Measurements from ENCODE around the gene REG1B. TPM values are rescaled to one million over a fixed set of nuclear protein-coding genes. Genes with fewer than 3 reads are reported as not detected.

Gene REG1B
- total RNA-seq, 2 experiments from 2014 or later: not detected

- DNase-seq (ENCODE audit: low spot score): peak; percentile 37
- 0 out of 2 replicates have a peak overlapping the region, but pooled peaks have one; percentile 5 for H2AFZ ChIP-seq (ENCODE audit: low read length)
- no peaks in the 10 kb centered on the region for H3K36me3 ChIP-seq (ENCODE audit: insufficient read depth, low read length)
- no peaks in the 10 kb centered on the region for H3K9me2 ChIP-seq (ENCODE audit: insufficient read depth, low read length)
- H3K79me2 ChIP-seq (ENCODE audit: insufficient read depth, low read depth, low read length): no peaks in the 10 kb centered on the region
- no peak overlapping the region for H3K27ac ChIP-seq (ENCODE audit: low read depth, low read length, poor library complexity, severe bottlenecking)
- no peak overlapping the region for H3K4me3 ChIP-seq (ENCODE audit: low read depth, low read length, poor library complexity, severe bottlenecking)
- TF ChIP-seq EZH2phosphoT487 (IDR thresholded peaks at IDR 0.05; ENCODE audit: borderline replicate concordance, low read depth, low read length) (no peak), CTCF (conservative IDR thresholded peaks at IDR 0.05; ENCODE audit: low read length) (peak; percentile 86)
- no peaks in the 10 kb centered on the region for H3K9me3 ChIP-seq (ENCODE audit: low read length)
- H3K4me1 ChIP-seq (ENCODE audit: insufficient read depth, low read length, poor library complexity, severe bottlenecking): peaks cover 4% of the 10 kb centered on the region
- no peak overlapping the region for H3K4me2 ChIP-seq (ENCODE audit: low read length)
- no TSS peak for BruUV-seq (replicated peaks)
- H4K20me1 ChIP-seq (ENCODE audit: insufficient read depth, low read length): no peaks in the 10 kb centered on the region
- POLR2A ChIA-PET: interaction anchor here (0.7 to 1.0 kb wide), 2 partner anchors 16 to 1602 kb away, joined by 3 read pairs; no protein-coding TSS in a partner anchor
- CTCF ChIA-PET (ENCODE audit: unreplicated experiment): no interaction called here
- intact Hi-C loops (cut with micrococcal nuclease; ENCODE audit: unreplicated experiment): loop anchor here (1.0 kb wide), 1 partner anchor 179 kb away; no protein-coding TSS in a partner anchor
Observed at GRCh38 chr2:79041032-79041448, 46.8 kb downstream of the REG1B start.

- Histone ChIP-seq H3K27ac (ENCODE audit: low read depth, low read length, poor library complexity, severe bottlenecking) (no peak overlapping the region), H3K4me3 (ENCODE audit: low read depth, low read length, poor library complexity, severe bottlenecking) (no peak overlapping the region), H3K4me1 (ENCODE audit: insufficient read depth, low read length, poor library complexity, severe bottlenecking) (peaks cover 4% of the 10 kb centered on the region), H4K20me1 (ENCODE audit: insufficient read depth, low read length) (no peaks in the 10 kb centered on the region), H3K4me2 (ENCODE audit: low read length) (no peak overlapping the region), H3K9me3 (ENCODE audit: low read length) (no peaks in the 10 kb centered on the region), H2AFZ (ENCODE audit: low read length) (no peak overlapping the region), H3K9me2 (ENCODE audit: insufficient read depth, low read length) (no peaks in the 10 kb centered on the region), H3K79me2 (ENCODE audit: insufficient read depth, low read depth, low read length) (no peaks in the 10 kb centered on the region), H3K36me3 (ENCODE audit: insufficient read depth, low read length) (no peaks in the 10 kb centered on the region)
- ChIA-PET CTCF (ENCODE audit: unreplicated experiment) (no interaction called here), POLR2A (interaction anchor here (0.6 kb wide), 1 partner anchor 23 kb away, joined by 3 read pairs; no protein-coding TSS in a partner anchor)
- DNase-seq (ENCODE audit: low spot score): no peak
- BruUV-seq (replicated peaks): no TSS peak
- no peak for TF ChIP-seq EZH2phosphoT487 (IDR thresholded peaks at IDR 0.05; ENCODE audit: borderline replicate concordance, low read depth, low read length)
- no peak for TF ChIP-seq CTCF (conservative IDR thresholded peaks at IDR 0.05; ENCODE audit: low read length)
- intact Hi-C loops (cut with micrococcal nuclease; ENCODE audit: unreplicated experiment): no loop called here
Observed at GRCh38 chr2:79039944-79040343, 47.8 kb downstream of the REG1B start.

Other genes starting within 250 kb of the REG1B start
- gene REG3G, start 62.3 kb downstream of the REG1B start, total RNA-seq (2014; rRNA removed; shearing (Covaris generic)): not detected in 2 replicates
- gene REG3G, start 62.3 kb downstream of the REG1B start, total RNA-seq (2022): not detected in 2 replicates
- not detected in 2 replicates for gene REG1A, start 32.5 kb upstream of the REG1B start, total RNA-seq (2014; rRNA removed; shearing (Covaris generic))
- not detected in 2 replicates for gene REG1A, start 32.5 kb upstream of the REG1B start, total RNA-seq (2022)
- gene REG3A, start 71.8 kb upstream of the REG1B start, total RNA-seq (2014; rRNA removed; shearing (Covaris generic)): not detected in 2 replicates
- gene REG3A, start 71.8 kb upstream of the REG1B start, total RNA-seq (2022): not detected in 2 replicates